HUES64 (cell line): ENCODE measurements around the gene MYOZ3.

Source experiments
- H3K27ac ChIP-seq: 2 replicates; pipeline ENCODE4 v1.7.0; 2013; ENCODE audit warnings: low read depth, low read length, inconsistent platforms
- H3K27me3 ChIP-seq: 2 replicates; pipeline ENCODE4 v1.6.1; 2013; ENCODE audit warnings: mild to moderate bottlenecking, low read length; ENCODE audit not compliant: insufficient read depth
- H3K36me3 ChIP-seq: 2 replicates; pipeline ENCODE4 v1.6.1; 2013; ENCODE audit warnings: mild to moderate bottlenecking, low read length; ENCODE audit not compliant: insufficient read depth
- H3K4me1 ChIP-seq: 2 replicates; pipeline ENCODE4 v1.6.1; 2013; ENCODE audit warnings: mild to moderate bottlenecking, low read length, moderate library complexity; ENCODE audit not compliant: insufficient read depth
- H3K4me3 ChIP-seq: 2 replicates; pipeline ENCODE4 v1.5.1; 2013; ENCODE audit warnings: mild to moderate bottlenecking, low read length, moderate library complexity
- H3K9ac ChIP-seq: 2 replicates; pipeline ENCODE4 v1.6.1; 2013; ENCODE audit warnings: mild to moderate bottlenecking, low read depth, low read length
- H3K9me3 ChIP-seq: 2 replicates; pipeline ENCODE4 v1.6.1; 2013; ENCODE audit warnings: low read depth, low read length; ENCODE audit not compliant: insufficient read depth
- WGBS: fragments of 150-250, 120-280 bp; methylation state at CpG from one replicate; pipeline ENCODE4 v1.1.7; 2013; ENCODE audit warnings: missing lambda C conversion rate; 5-methylcytosine and 5-hydroxymethylcytosine counted together

Gene MYOZ3

DNA sequence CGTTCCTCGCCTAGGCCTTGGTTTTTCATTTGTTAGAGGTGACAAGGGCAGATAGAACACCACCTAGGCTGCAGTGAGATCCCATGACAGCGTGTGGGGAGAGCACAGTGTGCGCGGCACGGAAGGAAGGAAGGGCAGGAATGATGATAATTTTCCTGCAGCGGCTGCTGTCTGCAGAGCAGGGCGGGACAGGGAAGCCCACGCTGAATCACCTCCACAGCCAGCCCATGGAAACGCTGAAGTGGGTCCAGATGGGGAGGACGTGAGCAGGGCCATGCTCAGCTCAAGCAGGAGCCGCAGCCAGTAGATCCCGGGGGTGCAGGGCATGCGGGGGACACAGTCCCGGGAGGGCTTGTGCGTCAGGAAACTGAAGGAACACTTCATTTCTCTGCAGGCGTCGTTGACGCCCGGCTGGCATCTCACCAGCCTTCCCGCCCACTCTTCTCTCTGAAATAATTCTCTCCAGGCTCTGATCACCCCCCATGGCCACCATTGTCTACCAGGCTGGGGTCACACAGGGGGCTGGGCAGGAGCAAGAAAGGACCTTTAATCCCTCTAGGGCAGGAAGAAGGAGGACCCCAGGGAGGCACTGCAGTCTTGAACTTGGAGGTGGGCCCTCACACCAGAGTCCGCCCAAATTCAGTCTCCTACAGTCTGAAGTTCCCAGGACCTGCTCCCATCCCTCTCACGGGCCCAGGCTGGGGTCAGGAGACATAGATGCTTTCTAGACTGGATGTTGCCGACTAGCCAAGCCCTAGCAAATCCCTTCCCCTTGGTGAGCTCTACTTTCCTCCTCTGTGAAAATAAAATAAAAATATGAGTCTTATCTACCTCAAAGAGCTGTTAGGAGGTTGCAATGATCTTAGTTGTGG lies 41.5 kb upstream of the MYOZ3 start:
- Histone ChIP-seq H3K36me3 (no peaks in the 10 kb centered on the region), H3K9ac (no peak overlapping the region), H3K9me3 (no peaks in the 10 kb centered on the region), H3K27me3 (peaks cover 12% of the 10 kb centered on the region), H3K4me1 (peaks cover 12% of the 10 kb centered on the region), H3K4me3 (no peak overlapping the region), H3K27ac (no peak overlapping the region)
- WGBS: 64% methylated on average over 24 of the region's 24 CpGs

GRCh38 chr5:150621301-150621700 lies 39.8 kb upstream of the MYOZ3 start:
- H3K4me1 ChIP-seq: peaks cover 5% of the 10 kb centered on the region; the same call in 1 of the 2 replicates
- no peaks in the 10 kb centered on the region for H3K36me3 ChIP-seq
- peaks cover 25% of the 10 kb centered on the region for H3K27me3 ChIP-seq
- no peaks in the 10 kb centered on the region for H3K9me3 ChIP-seq
- H3K27ac ChIP-seq: no peak overlapping the region
- WGBS: 93% methylated on average over 5 of the region's 5 CpGs
- no peak overlapping the region for H3K9ac ChIP-seq
- no peak overlapping the region for H3K4me3 ChIP-seq

DNA sequence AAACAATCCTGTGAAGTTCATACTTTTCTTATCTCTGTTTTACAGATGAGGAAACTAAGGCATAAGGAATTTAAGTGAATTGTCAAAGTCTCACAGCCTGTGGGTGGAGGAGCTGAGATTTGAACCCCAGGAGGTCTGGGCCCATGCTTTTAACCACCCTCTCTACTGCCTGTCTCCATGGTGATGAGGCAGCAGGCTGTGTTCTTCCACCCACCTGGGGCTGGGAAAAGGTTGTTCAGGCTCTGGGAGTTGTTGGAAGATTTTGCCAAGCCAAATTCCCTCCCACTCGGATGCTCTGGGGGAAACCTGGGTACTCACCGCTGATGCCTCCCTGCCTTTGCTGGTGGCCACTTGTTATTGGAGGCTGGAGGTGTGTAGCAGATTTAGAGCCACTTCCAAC lies 38.9 kb upstream of the MYOZ3 start:
- Histone ChIP-seq H3K27ac (no peak overlapping the region), H3K9ac (no peak overlapping the region), H3K4me3 (no peak overlapping the region), H3K4me1 (peaks cover 5% of the 10 kb centered on the region; the same call in 1 of the 2 replicates), H3K9me3 (no peaks in the 10 kb centered on the region), H3K27me3 (peaks cover 25% of the 10 kb centered on the region), H3K36me3 (no peaks in the 10 kb centered on the region)
- 72% methylated on average over 2 of the region's 2 CpGs for WGBS

DNA sequence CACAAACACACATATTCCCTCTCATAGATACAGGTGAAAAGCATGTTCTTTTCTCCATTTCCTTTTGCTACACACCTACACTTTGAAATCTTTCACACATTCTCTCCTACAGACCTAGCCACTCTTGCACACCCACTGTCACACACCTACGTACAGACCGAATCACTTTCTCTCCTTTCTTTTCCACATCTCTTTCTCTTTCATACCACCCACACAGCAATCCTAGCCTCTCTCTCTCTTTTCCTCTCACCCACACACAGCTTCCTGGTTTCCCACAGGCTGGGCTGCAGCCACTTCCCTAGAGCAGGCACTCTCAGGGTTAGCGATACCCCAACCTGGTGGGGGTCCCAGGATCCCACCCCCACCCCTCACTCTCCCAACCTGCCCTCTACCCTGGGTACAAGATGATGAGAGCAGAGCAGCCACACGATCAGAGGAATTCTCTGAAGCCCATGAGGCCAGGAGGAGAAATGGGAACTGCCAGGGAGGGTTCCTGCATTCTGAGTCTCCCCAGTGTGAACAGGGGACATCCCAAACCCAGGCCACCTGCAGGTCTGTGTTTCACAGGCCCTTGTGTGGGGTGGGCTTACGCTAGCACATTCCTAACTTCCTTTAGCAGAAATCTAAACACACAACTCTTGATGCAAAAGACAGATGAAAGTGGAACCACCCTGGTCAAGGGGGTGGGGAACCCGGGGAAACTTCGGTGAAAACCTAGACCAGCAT lies 37.7 kb upstream of the MYOZ3 start:
- WGBS: 83% methylated on average over 6 of the region's 7 CpGs
- Histone ChIP-seq H3K4me3 (no peak overlapping the region), H3K9ac (no peak overlapping the region), H3K36me3 (no peaks in the 10 kb centered on the region), H3K4me1 (peaks cover 5% of the 10 kb centered on the region; the same call in 1 of the 2 replicates), H3K9me3 (no peaks in the 10 kb centered on the region), H3K27ac (no peak overlapping the region), H3K27me3 (peaks cover 25% of the 10 kb centered on the region)

GRCh38 chr5:150623878-150624216 lies 37.2 kb upstream of the MYOZ3 start:
- H3K4me3 ChIP-seq: peak overlapping the region; percentile 48; the same call in 1 of the 2 replicates
- H3K9me3 ChIP-seq: no peaks in the 10 kb centered on the region
- H3K27ac ChIP-seq: no peak overlapping the region
- peaks cover 5% of the 10 kb centered on the region; the same call in 1 of the 2 replicates for H3K4me1 ChIP-seq
- WGBS: 83% methylated on average over 5 of the region's 5 CpGs
- no peak overlapping the region for H3K9ac ChIP-seq
- peaks cover 25% of the 10 kb centered on the region for H3K27me3 ChIP-seq
- H3K36me3 ChIP-seq: no peaks in the 10 kb centered on the region

DNA sequence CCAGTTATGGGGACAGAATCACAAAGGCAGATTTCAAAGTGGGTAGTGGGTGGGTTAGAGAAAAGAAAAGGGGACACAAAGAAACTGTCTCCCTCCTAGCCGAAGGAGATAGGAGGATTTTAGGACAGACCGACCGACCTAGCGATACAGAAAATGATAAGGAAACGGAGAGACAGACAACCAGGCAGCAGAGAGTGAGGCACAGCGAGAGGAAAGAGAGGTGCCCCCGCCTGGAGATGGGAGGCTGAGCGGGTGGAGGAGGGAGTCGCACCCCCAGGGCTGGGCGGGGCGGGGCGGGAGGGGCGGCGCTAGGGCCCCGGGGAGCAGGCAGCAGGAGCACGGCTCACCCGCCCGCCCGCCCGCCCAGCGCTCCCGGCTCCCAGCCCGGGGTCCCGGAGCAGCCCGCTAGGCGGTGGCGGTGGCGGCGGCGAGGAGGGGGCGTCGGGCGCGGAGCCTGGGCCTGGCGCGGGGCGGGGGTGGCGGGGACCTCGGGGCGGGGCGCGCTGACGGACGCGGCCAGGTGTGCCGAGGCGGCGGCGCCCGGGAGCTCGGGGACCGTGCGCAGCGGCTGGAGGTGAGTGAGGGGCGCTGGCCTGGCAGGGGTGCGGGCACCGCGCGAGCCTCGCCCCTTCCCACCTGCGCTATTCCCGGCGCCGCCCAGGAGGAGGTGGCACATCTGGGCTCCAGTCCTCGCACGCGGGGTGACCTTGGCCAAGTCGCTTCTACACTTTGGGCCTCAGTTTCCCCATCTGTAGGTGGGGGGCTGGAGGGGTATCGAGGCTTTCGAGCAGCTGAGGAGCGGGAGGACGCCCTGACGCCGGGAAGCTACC lies 36.5 kb upstream of the MYOZ3 start:
- Histone ChIP-seq H3K9me3 (no peaks in the 10 kb centered on the region), H3K27me3 (peaks cover 25% of the 10 kb centered on the region), H3K9ac (no peak overlapping the region), H3K4me3 (peak overlapping the region; percentile 62), H3K4me1 (peaks cover 5% of the 10 kb centered on the region; the same call in 1 of the 2 replicates), H3K36me3 (no peaks in the 10 kb centered on the region), H3K27ac (no peak overlapping the region)
- WGBS: 4% methylated on average over 74 of the region's 74 CpGs

- Histone ChIP-seq H3K9ac (no peak overlapping the region), H3K27me3 (peaks cover 25% of the 10 kb centered on the region), H3K36me3 (no peaks in the 10 kb centered on the region), H3K27ac (no peak overlapping the region), H3K4me1 (peaks cover 5% of the 10 kb centered on the region; the same call in 1 of the 2 replicates), H3K4me3 (peak overlapping the region; percentile 62), H3K9me3 (no peaks in the 10 kb centered on the region)
- 58% methylated on average over 19 of the region's 19 CpGs for WGBS
These were observed 35.9 kb upstream of the MYOZ3 start for GRCh38 chr5:150625164-150625535.

- no peak overlapping the region for H3K27ac ChIP-seq
These were observed 35.0 kb upstream of the MYOZ3 start for GRCh38 chr5:150625831-150626746.

DNA sequence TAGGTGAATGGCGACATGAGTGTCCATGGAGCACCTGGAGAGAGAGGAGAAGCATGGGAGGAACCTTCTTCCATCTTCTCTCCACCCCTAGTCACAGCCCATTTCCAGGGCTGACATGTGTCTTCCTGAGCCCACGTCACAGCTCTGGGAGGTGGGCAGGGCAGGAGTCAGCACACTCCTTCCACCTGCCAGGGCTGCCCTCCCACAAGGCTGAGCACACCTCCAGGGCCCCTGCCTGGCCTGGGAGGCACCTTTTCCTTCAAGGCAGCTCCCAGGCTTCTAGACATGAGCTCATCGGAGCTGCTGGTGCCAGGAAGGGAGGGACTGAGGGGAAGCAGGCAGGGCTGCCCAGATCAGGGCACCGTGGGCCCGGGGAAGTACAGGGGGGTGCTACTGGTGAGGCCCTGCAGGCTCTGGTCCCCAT lies 34.2 kb upstream of the MYOZ3 start:
- Histone ChIP-seq H3K27me3 (peaks cover 25% of the 10 kb centered on the region), H3K4me1 (peaks cover 5% of the 10 kb centered on the region; the same call in 1 of the 2 replicates), H3K27ac (no peak overlapping the region), H3K4me3 (no peak overlapping the region), H3K9ac (no peak overlapping the region), H3K36me3 (no peaks in the 10 kb centered on the region), H3K9me3 (no peaks in the 10 kb centered on the region)
- WGBS: 92% methylated on average over 4 of the region's 5 CpGs

More at GRCh38 chr5:150625831-150626746, 35.0 kb upstream of the MYOZ3 start:
- H3K27me3 ChIP-seq: peaks cover 25% of the 10 kb centered on the region
- H3K4me3 ChIP-seq: no peak overlapping the region
- WGBS: 86% methylated on average over 10 of the region's 10 CpGs
- no peaks in the 10 kb centered on the region for H3K9me3 ChIP-seq
- no peak overlapping the region for H3K9ac ChIP-seq
- H3K36me3 ChIP-seq: no peaks in the 10 kb centered on the region
- H3K4me1 ChIP-seq: peaks cover 5% of the 10 kb centered on the region; the same call in 1 of the 2 replicates
